GM23338 (cell line): Measurements from ENCODE around the gene PACS2.
A peak's percentile ranks its signal among the peaks of the same experiment; 100 is the strongest.

Experiments
- CREB1 ChIP-seq: fragments of 250-450 bp; sonication (Bioruptor Pico); IDR thresholded peaks from 2 replicates; pipeline ENCODE4 v1.5.0; 2020; ENCODE audit warnings: low read depth, mild to moderate bottlenecking, moderate library complexity
- CTCF ChIP-seq, 2 experiments: fragments of 200-600 bp in 1 of 2; sonication (generic) in 1 of 2; conservative IDR thresholded peaks; 2 replicates each; pipeline versions ENCODE4 v1.5.1 to v1.6.1; 2016 to 2017; ENCODE audit warnings: antibody characterized with exemption in 2 of 2, low read depth in 2 of 2, mild to moderate bottlenecking in 2 of 2, moderate library complexity in 1 of 2
- EZH2 ChIP-seq: fragments of 200-600 bp; sonication (generic); IDR thresholded peaks from one replicate; pipeline ENCODE4 v1.8.0; 2017; ENCODE audit warnings: antibody characterized with exemption, mild to moderate bottlenecking, low read depth; ENCODE audit not compliant: unreplicated experiment
- EZH2phosphoT487 ChIP-seq: fragments of 200-600 bp; sonication (generic); IDR thresholded peaks from one replicate; pipeline ENCODE4 v1.8.1; 2018; ENCODE audit warnings: antibody characterized with exemption; ENCODE audit not compliant: unreplicated experiment
- POLR2AphosphoS5 ChIP-seq: IDR thresholded peaks from 2 replicates; pipeline ENCODE4 v1.6.1; 2016; ENCODE audit warnings: antibody characterized with exemption, low read depth
- REST ChIP-seq: IDR thresholded peaks from one replicate; pipeline ENCODE4 v1.6.1; 2018; ENCODE audit warnings: antibody characterized with exemption; ENCODE audit not compliant: unreplicated experiment
- STAT1 ChIP-seq: IDR thresholded peaks from one replicate; pipeline ENCODE4 v1.6.1; 2016; ENCODE audit warnings: antibody characterized with exemption; ENCODE audit not compliant: unreplicated experiment
- ZNF114 ChIP-seq: fragments of 250-450 bp; sonication (Bioruptor Pico); IDR thresholded peaks from 2 replicates; pipeline ENCODE4 v1.5.0; 2020; ENCODE audit warnings: mild to moderate bottlenecking, moderate library complexity
- ZNF331 ChIP-seq: fragments of 250-450 bp; sonication (Bioruptor Pico); IDR thresholded peaks from 2 replicates; pipeline ENCODE4 v1.5.0; 2020; ENCODE audit warnings: low read depth, mild to moderate bottlenecking, moderate library complexity

GRCh38 chr14:105376521-105377440 lies 62.2 kb downstream of the PACS2 start:
- TF ChIP-seq EZH2: no peak
- TF ChIP-seq CTCF (conservative IDR thresholded peaks at IDR 0.05; ENCODE audit: low read depth in 2 of 2): peak in 1 of 2 experiments; percentile 47; a peak in 3 of 4 replicates
- TF ChIP-seq EZH2phosphoT487: no peak
- TF ChIP-seq REST: no peak
- TF ChIP-seq POLR2AphosphoS5: no peak
- no peak for TF ChIP-seq STAT1
- TF ChIP-seq ZNF331 (CRISPR knock-in tag): no peak
- TF ChIP-seq CREB1: no peak
- no peak for TF ChIP-seq ZNF114 (CRISPR knock-in tag)
